Measurements from ENCODE around the gene CLIP1.
"Not testable (repeated sequence)": the region's sequence is repeated elsewhere in the genome, so short reads cannot be mapped to it uniquely, and the experiment has no call there.

Gene CLIP1

DNA sequence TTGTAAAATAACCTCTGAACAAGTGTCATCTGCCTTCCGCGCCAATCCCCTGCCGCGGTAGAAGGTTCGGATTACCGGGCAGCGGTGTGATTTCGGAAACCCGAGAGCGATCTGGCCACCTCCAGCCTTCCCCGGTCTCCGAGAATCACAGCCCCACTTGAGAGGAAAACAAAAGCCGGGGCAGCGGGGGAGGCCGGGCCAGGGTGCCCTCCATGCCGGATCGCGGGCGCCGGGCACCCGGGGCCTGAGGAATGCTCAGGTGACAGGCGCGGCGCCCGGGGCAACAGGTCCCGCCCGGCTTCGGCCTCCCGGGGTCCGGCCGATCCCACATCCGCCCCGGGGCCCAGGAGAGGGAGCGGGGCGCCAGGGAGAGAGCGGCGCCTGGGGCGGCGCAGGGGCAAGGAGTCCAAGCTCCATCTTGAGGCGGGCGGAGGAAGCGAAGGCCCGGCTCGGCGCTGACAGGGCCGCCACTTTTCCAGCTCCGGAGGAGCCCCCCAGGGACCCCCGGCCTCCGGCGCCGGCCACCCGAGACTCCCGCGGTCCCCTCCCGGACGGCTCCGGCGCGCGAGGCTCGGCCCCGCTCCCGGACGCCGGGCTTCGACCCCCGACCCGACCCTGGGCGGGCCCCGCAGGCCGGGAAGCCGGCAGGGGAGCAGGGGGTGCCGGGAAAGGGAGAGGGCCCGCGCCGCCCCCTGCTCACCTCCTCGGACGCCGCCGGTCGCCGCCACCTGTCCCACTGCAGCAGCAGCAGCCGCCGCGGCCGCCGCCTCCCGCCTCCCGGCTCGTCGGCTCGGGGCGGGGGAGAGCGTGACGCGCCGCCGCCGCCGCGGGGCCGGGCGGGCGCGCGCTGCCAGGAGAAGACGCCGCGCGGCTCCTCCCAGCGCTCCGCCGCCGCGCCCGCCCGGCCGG lies at the start of gene CLIP1:
Gene CLIP1 (minus strand): TSS at position 849 of the 909 bp plus-strand sequence. CDS start 42,217 bp downstream, outside the sequence.
- DNase-seq: peak; percentile 65

GRCh38 chr12:122471324-122472226 lies 49.1 kb upstream of the CLIP1 start:
- DNase-seq: peak; percentile 11

DNA sequence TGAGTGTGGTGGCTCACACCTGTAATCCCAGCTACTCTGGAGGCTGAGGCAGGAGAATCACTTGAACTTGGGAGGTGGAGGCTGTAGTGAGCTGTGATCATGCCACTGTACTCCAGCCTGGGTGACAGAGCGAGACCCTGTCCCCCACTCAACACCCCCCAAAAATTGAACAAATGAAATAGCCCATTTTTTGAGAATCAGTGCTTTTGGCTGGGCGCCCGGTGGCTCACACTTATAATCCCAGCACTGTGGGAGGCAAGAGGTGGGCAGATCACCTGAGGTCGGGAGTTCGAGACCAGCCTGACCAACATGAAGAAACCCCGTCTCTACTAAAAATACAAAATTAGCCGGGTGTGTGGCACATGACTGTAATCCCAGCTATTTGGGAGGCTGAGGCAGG lies 48.1 kb upstream of the CLIP1 start:
- DNase-seq: not testable (repeated sequence)

GRCh38 chr12:122469856-122470255 lies 47.4 kb upstream of the CLIP1 start:
- DNase-seq: not testable (repeated sequence)

DNA sequence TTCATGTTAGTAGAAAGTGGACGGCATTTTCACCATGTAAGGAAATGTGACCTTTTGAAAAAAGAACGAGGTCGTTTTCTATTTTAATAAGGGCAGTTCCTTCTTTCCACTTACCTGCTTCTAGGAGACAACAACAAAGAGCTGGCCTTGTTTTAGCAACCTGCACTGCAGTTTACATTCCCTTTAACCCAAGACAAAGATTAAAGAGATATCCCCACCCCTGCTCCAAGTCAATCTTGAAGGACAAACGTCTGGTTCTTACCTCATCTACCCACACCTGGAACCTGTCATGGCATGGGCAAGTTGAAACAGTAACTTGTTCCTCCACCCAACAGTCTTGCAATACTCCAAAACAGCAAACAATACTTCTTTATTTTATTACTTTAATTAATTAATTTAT lies 45.5 kb upstream of the CLIP1 start:
- DNase-seq: no peak

DNA sequence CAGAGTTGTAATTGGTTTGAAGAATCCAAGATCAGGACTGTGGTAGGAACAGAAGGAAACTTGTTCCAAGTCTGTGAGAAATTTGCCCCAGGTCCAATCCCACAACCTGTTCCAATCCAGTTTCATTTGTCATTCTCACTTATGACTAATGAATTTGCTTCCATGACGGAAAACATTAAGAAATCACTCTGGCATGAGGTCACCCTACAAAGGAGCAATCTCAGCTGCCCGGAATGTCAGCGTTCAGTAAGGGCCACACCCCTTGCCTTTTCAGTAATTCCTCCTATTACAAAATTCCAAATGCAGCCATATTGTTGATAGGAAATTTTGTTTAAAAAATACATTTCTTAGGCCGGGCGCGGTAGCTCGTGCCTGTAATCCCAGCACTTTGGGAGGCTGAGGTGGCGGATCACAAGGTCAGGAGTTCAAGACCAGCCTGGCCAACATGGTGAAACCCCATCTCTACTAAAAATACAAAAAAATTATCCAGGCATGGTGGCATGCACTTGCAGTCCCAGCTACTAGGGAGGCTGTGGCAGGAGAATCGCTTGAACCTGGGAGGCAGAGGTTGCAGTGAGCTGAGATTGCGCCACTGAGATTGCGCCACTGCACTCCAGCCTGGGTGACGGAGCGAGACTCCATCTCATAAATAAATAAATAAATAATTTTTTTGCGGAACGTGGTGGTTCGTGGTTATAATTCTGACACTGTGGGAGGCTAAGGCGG lies 42.0 kb upstream of the CLIP1 start:
- not testable (repeated sequence) for DNase-seq

GRCh38 chr12:122460641-122461040 lies 38.2 kb upstream of the CLIP1 start:
- DNase-seq: no peak

- DNase-seq: no peak
Measured at GRCh38 chr12:122460061-122460460, 37.6 kb upstream of the CLIP1 start.

DNA sequence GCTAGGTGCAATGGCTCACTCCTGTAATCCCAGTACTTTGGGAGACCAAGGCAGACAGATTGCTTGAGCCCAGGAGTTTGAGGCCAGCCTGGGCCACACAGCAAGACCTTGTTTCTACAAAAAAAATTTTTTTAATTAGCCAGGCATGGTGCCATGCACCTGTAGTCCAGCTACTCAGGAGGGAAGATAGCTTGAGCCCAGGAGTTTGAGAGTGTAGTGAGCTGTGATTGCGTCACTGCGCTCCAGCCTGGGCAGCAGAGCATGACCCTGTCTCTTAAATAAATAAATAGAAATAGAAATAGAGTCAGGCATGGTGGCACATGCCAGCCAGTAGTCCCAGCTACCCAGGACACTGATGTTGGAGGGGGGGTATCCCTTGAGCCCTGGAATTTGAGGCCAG lies 36.7 kb upstream of the CLIP1 start:
- no peak for DNase-seq

DNA sequence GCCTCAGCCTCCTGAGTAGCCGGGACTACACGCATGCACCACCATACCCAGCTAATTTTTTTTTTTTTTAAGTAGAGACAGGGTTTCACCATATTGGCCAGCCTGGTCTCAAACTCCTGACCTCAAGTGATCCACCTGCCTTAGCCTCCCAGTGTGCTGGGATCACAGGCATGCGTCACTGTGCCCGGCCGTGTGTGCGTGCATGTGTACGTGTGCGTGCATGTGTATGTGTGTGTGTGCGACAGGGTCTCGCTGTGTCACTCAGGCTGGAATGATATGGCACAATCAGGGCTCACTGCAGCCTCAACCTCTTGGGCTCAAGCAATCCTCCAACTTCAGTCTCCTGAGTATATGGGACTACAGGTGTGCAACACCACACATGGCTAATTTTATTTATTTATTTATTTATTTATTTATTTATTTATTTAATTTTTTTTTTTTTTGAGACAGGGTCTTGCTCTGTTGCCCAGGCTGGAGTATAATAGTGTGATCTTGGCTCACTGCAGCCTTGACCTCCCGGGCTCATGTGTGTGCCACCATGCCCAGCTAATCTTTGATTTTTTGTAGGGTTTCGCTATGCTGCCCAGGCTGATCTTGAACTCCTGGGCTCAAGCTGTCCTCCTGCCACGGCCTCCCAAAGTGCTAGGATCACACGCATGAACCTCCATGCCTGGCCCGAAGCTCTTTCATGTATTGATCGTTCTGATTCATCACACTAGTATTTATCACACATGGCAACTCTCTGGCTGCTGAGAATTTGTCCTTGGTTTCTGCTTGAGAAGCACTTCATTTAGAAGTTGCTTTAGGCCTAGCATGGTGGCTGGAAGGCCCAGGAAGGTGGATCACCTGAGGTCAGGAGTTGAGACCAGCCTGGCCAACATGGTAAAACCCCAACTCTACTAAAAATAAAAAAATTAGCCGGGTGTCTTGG lies 35.9 kb upstream of the CLIP1 start:
- DNase-seq: no peak

DNA sequence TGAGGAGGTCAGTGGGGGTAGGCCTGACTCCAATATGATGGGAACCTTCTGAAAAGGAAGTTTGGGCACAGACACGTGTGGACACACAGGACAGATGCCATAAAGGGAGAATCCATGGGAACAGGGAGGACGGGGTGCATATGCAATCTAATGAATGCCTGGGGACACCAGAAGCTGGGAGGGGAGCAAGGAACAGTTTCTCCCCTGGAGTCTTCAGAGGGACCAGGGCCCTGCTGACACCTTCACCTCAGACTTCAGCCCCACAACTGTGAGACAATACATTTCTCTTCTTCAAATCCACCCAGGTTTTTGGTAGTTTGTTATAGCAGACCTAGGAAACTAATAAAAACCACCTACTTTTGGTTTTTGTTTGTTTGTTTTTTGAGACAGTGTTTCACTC lies 35.2 kb upstream of the CLIP1 start:
- no peak for DNase-seq

GRCh38 chr12:122454739-122455138 lies 32.3 kb upstream of the CLIP1 start:
- no peak for DNase-seq

- no peak for DNase-seq
Measured at GRCh38 chr12:122454250-122454721, 31.8 kb upstream of the CLIP1 start.

GRCh38 chr12:122452701-122453285 lies 30.3 kb upstream of the CLIP1 start:
- DNase-seq: no peak

GRCh38 chr12:122449317-122449716 lies 26.8 kb upstream of the CLIP1 start:
- DNase-seq: no peak

DNA sequence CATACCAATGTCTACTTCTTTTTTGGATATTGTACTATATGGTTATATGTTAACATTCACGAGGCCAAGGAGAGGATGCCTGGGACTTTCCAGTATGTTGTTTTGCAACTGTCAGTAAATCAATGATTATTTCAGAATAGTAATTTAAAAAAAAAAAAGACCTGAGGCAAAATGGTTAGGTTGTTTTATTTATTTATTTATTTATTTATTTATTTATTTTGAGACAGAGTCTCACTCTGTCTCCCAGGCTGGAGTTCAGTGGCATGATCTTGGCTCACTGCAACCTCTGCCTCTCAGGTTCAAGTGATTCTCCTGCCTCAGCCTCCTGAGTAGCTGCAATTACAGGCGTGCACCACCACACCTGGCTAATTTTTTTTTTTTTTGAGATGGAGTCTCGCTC lies 25.4 kb upstream of the CLIP1 start:
- not testable (repeated sequence) for DNase-seq

GRCh38 chr12:122446390-122446789 lies 23.9 kb upstream of the CLIP1 start:
- DNase-seq: not testable (repeated sequence)

GRCh38 chr12:122444071-122444470 lies 21.6 kb upstream of the CLIP1 start:
- not testable (repeated sequence) for DNase-seq

- not testable (repeated sequence) for DNase-seq
Measured at GRCh38 chr12:122438822-122439221, 16.4 kb upstream of the CLIP1 start.

DNA sequence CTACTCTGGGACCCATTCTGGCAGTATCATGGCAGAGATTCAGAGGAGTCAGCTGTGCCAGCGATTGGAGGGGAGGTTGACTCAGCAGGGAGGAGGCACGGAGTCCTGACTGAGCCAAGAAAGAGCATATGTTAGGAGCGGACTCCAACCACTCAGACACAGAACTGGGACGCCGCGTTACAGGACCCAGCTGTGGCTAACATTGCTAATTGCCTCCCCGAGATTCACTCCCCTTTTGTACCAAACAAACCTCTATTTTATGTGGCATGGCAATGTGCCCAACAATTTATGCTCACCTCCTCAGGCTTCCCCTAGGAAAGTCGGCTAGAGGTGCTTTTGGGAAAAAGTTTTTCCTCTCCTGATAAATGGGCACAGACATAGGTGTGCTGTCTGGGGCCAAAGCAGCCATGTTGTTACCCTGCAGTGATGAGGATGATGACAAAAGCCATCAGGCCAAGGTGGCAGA lies 15.2 kb upstream of the CLIP1 start:
- no peak for DNase-seq

- DNase-seq: no peak
Measured at GRCh38 chr12:122435186-122435585, 12.7 kb upstream of the CLIP1 start.

Data from activated naive CD4-positive, alpha-beta T cell treated with Interleukin-2 at 50 U/mL for 16 hours (primary cell).